ACHN (cell line): Measurements from ENCODE around the gene MAGIX.
"Not testable (repeated sequence)": the region's sequence is repeated elsewhere in the genome, so short reads cannot be mapped to it uniquely, and the experiment has no call there.

Experiments
- DNase-seq: peaks from one replicate; pipeline ENCODE4 v3.0.0-alpha.2; 2015
- in situ Hi-C: cut with HindIII; loops from 2 replicates; pipeline ENCODE4 v1.10.0; 2017; ENCODE audit warnings: low sequenced_read_pairs, low pct_ligation_motif_present, low pct_unique_long_range_greater_than_20kb

The MAGIX gene

GRCh38 chrX:49155900-49156837 lies 6.4 kb upstream of the MAGIX start:
- in situ Hi-C loops: no loop called here
- peak; percentile 78 for DNase-seq

GRCh38 chrX:49157194-49157593 lies 5.4 kb upstream of the MAGIX start:
- DNase-seq: no peak
- in situ Hi-C loops: no loop called here

- DNase-seq: no peak
- in situ Hi-C loops: no loop called here
Observed at GRCh38 chrX:49160908-49161307, 1.6 kb upstream of the MAGIX start.

GRCh38 chrX:49161632-49162031 lies 926 bp upstream of the MAGIX start:
- DNase-seq: no peak

GRCh38 chrX:49163555-49164419 lies 1.2 kb downstream of the MAGIX start:
- in situ Hi-C loops: no loop called here
- DNase-seq: peak; percentile 72

More at GRCh38 chrX:49161632-49162031, 926 bp upstream of the MAGIX start:
- in situ Hi-C loops: no loop called here

- DNase-seq: no peak
- in situ Hi-C loops: no loop called here
Observed at GRCh38 chrX:49164589-49165360, 2.2 kb downstream of the MAGIX start.

GRCh38 chrX:49165901-49166881 lies 3.6 kb downstream of the MAGIX start:
- in situ Hi-C loops: no loop called here
- no peak for DNase-seq

GRCh38 chrX:49166914-49167739 lies 4.6 kb downstream of the MAGIX start:
- in situ Hi-C loops: no loop called here
- DNase-seq: no peak

GRCh38 chrX:49167740-49168108 lies 5.2 kb downstream of the MAGIX start:
- no peak for DNase-seq
- in situ Hi-C loops: no loop called here

- in situ Hi-C loops: no loop called here
- DNase-seq: peak; percentile 43
Observed at GRCh38 chrX:49171752-49172279, 9.3 kb downstream of the MAGIX start, which contains the start of gene PLP2. Gene PLP2, plus strand, starts transcription at chrX:49171898. Its CDS starts 103 bp downstream, at chrX:49172001.

- in situ Hi-C loops: no loop called here
- DNase-seq: peak; percentile 51
Observed at GRCh38 chrX:49172280-49172780, 9.8 kb downstream of the MAGIX start.

GRCh38 chrX:49173544-49173943 lies 11.0 kb downstream of the MAGIX start:
- in situ Hi-C loops: not testable (repeated sequence)

GRCh38 chrX:49174723-49175122 lies 12.2 kb downstream of the MAGIX start:
- in situ Hi-C loops: no loop called here
- DNase-seq: no peak

More at GRCh38 chrX:49173544-49173943, 11.0 kb downstream of the MAGIX start:
- not testable (repeated sequence) for DNase-seq

- in situ Hi-C loops: no loop called here
- DNase-seq: no peak
Observed at GRCh38 chrX:49175435-49176274, 13.1 kb downstream of the MAGIX start.
